Activated CD8-positive, alpha-beta memory T cell treated with anti-CD3 and anti-CD28 coated beads, Interleukin-2, amount 50 U/mL, for 48 hours (primary cell): Measurements from ENCODE around the gene SWSAP1.
"Not testable (repeated sequence)": the region's sequence is repeated elsewhere in the genome, so short reads cannot be mapped to it uniquely, and the experiment has no call there.

Experiments used
- DNase-seq: peaks from one replicate; pipeline ENCODE4 v3.0.0-alpha.2; 2020

The SWSAP1 gene

GRCh38 chr19:11374433-11375142 lies at the start of gene SWSAP1:
SWSAP1 (plus strand) TSS chr19:11374666; CDS start chr19:11374681, 15 bp downstream.
- DNase-seq: peak; percentile 96

- no peak for DNase-seq
Measured at GRCh38 chr19:11324748-11325389, 49.6 kb upstream of the SWSAP1 start.

- no peak for DNase-seq
Measured at GRCh38 chr19:11325544-11325943, 48.9 kb upstream of the SWSAP1 start.

- no peak for DNase-seq
Measured at GRCh38 chr19:11330127-11330526, 44.3 kb upstream of the SWSAP1 start.

GRCh38 chr19:11331502-11331901 lies 43.0 kb upstream of the SWSAP1 start:
- DNase-seq: no peak

GRCh38 chr19:11332822-11333221 lies 41.6 kb upstream of the SWSAP1 start:
- DNase-seq: no peak

GRCh38 chr19:11333838-11334237 lies 40.6 kb upstream of the SWSAP1 start:
- not testable (repeated sequence) for DNase-seq

GRCh38 chr19:11335449-11336146 lies 38.9 kb upstream of the SWSAP1 start:
- no peak for DNase-seq

GRCh38 chr19:11337080-11337479 lies 37.4 kb upstream of the SWSAP1 start:
- no peak for DNase-seq

- no peak for DNase-seq
Measured at GRCh38 chr19:11338121-11338520, 36.3 kb upstream of the SWSAP1 start.

- DNase-seq: no peak
Measured at GRCh38 chr19:11338569-11339253, 35.8 kb upstream of the SWSAP1 start.

- DNase-seq: peak; percentile 89
Measured at GRCh38 chr19:11339254-11340098, 35.0 kb upstream of the SWSAP1 start, which contains the start of gene RAB3D. RAB3D (minus strand) TSS chr19:11339657; CDS start chr19:11337399, 2,258 bp downstream.

GRCh38 chr19:11340099-11340467 lies 34.4 kb upstream of the SWSAP1 start:
- not testable (repeated sequence) for DNase-seq

- no peak for DNase-seq
Measured at GRCh38 chr19:11342429-11342828, 32.0 kb upstream of the SWSAP1 start.

- DNase-seq: no peak
Measured at GRCh38 chr19:11345122-11345803, 29.2 kb upstream of the SWSAP1 start.

- DNase-seq: peak; percentile 96
Measured at GRCh38 chr19:11346104-11346940, 28.1 kb upstream of the SWSAP1 start, which contains the start of the genes CCDC159 and TMEM205. CCDC159 (plus strand) TSS chr19:11346519; CDS start chr19:11346607, 88 bp downstream. TMEM205 (minus strand) TSS chr19:11346268; CDS start chr19:11345619, 649 bp downstream.

- DNase-seq: no peak
Measured at GRCh38 chr19:11347546-11348039, 26.9 kb upstream of the SWSAP1 start.

GRCh38 chr19:11349171-11349570 lies 25.3 kb upstream of the SWSAP1 start:
- DNase-seq: no peak

GRCh38 chr19:11354102-11354501 lies 20.4 kb upstream of the SWSAP1 start:
- not testable (repeated sequence) for DNase-seq
